GM12874 (cell line): ENCODE measurements around the gene CHMP1A.

Experiments
- TF ChIP-seq, protein P1 (sequence below): IDR thresholded peaks from 2 replicates; pipeline ENCODE4 v1.5.1; 2011; ENCODE audit warnings: low read depth, mild to moderate bottlenecking, control low read depth, low read length, moderate library complexity; ENCODE audit not compliant: insufficient read depth

The CHMP1A gene

DNA sequence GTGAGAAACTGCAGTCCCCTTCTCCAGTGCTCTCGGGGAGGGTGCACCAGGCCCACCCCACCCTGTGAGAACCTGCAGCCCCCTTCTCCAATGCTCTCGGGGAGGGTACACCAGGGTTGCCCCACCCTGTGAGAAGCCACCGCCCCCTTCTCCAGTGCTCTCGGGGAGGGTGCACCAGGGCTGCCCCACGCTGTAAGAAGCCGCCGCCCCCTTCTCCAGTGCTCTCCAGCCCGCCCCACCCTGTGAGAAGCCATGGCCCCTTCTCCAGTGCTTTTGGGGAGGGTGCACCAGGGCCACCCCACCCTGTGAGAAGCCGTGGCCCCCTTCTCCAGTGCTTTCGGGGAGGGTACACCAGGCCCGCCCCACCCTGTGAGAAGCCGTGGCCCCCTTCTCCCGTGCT is 12.2 kb upstream of the CHMP1A start:
- TF ChIP-seq, protein P1, sequence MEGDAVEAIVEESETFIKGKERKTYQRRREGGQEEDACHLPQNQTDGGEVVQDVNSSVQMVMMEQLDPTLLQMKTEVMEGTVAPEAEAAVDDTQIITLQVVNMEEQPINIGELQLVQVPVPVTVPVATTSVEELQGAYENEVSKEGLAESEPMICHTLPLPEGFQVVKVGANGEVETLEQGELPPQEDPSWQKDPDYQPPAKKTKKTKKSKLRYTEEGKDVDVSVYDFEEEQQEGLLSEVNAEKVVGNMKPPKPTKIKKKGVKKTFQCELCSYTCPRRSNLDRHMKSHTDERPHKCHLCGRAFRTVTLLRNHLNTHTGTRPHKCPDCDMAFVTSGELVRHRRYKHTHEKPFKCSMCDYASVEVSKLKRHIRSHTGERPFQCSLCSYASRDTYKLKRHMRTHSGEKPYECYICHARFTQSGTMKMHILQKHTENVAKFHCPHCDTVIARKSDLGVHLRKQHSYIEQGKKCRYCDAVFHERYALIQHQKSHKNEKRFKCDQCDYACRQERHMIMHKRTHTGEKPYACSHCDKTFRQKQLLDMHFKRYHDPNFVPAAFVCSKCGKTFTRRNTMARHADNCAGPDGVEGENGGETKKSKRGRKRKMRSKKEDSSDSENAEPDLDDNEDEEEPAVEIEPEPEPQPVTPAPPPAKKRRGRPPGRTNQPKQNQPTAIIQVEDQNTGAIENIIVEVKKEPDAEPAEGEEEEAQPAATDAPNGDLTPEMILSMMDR, result no peak

DNA sequence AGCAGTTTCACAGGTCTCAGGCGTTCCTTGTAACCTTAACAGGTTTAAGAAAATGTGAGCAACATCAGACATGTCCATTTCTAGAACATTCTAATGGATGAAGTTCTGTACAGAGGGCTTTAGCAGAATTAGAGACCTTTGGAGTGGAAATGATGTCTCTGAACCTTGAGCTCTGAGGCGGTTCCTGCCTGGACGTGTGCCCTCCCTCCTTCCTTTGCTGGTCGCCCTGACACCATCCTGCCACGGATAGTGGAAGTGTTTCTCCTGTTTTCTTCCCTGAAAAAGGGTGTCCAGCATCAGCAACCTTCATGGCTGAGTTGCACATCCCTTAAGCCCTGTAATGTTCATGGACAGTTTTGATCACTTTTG is 11.3 kb upstream of the CHMP1A start:
- TF ChIP-seq, protein P1, result no peak

DNA sequence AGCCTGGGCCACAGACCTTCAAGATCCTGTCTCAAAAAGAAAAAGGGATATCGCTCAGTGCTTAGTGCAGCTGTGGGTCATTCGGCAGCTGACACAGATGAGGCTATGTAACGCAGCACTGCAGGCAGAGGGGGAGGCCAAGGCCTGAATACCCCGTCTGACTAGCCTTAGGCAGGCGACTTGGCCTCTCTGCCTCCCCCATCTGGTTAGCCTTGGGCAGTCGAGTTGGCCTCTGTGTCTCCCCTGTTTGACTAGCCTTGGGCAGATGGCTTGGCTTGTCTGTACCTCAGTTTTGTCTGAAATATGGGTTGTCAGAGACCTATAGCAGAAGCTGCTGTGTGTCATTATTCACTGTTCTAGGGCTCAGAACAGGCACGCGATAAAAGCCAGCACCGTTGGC is 10.1 kb upstream of the CHMP1A start:
- TF ChIP-seq, protein P1, result no peak

- TF ChIP-seq, protein P1, result peak; percentile 20; the same call in 1 of the 2 replicates
Measured at GRCh38 chr16:89667000-89667399, 9.5 kb upstream of the CHMP1A start.

GRCh38 chr16:89661215-89661614 is 3.7 kb upstream of the CHMP1A start:
- TF ChIP-seq, protein P1, result no peak

- TF ChIP-seq, protein P1, result no peak
Measured at GRCh38 chr16:89660146-89660545, 2.6 kb upstream of the CHMP1A start.

- TF ChIP-seq, protein P1, result no peak
Measured at GRCh38 chr16:89658221-89658879, 842 bp upstream of the CHMP1A start.
